Right forelimb (tissue), 1 donor: ENCODE data around the gene FAM149B1.
"Not testable (repeated sequence)": the region's sequence is repeated elsewhere in the genome, so short reads cannot be mapped to it uniquely, and the experiment has no call there.

ENCODE experiments used
- DNase-seq: peaks from one replicate; pipeline ENCODE4 v3.0.0-alpha.2; 2018

The FAM149B1 gene

DNA sequence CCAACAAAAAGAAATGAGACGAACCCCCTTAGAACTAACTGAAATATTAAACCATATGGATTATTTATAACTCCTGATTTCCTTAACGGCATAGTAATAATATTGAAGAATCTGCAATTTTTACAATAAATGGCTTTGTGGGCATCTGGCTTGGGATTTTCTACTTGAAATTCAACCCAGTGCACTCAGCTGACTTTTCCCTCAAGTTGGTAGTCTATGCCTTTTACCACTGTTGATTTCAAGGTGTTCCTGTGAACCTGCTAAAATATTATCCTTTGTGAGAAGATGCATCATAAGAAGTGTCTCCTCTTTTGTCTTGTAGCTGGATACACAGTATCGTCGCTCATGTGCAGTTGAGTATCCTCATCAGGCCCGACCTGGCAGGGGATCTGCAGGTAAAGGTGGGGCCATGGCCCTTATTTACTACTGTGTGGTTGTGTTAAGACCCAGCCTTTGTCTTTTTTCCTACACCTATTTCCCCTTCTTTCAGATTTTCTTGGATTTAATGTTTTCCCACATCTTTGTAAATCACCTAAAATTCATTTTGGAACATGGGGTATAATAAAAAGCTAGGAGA lies 71.2 kb downstream of the FAM149B1 start:
- no peak for DNase-seq

DNA sequence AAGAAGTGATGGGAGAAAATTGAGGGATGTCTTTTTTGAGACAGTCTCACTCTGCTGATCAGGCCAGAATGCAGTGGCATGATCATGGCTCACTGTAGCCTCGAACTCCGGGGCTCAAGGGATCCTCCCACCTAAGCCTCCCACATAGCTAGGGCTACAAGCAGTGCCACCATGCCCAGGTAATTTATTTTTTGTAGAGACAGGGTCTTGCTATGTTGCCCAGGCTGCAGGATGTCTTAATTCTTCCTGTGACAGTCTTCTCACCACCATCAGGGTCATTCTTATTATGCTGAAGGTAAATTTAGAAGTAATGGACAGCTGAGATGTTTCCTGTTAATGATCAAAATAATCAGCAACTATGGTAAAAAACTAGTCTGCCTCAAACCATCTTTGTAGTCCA lies 72.0 kb downstream of the FAM149B1 start:
- DNase-seq = no peak

DNA sequence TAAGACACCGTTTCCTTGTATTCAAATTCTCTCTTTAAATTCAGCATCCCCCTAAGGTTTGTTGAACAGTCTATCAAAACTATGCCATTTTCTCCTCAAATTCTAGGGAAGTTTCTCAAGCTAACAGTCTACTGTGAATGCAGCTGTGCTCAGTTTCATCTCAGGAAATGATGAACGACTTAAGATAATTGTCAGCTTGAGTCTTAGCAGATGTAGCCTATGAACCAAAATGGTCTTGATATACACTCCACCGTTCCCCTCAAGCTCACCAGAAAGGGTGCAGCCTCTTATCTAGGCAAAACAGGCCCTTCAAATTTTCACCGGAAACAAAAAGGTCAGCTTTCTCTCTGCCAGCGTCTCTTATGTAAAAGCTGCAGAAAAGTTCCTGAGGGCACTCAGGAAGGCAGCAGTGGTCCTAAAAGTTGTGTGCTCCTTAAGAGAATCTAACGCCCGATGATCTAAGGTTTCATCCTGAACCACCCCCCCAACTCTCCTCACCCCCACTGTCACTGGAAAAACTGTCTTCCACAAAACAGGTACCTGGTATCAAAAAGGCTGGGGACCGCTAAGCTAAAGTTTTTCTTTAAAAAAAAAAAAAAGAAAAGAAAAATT lies 77.1 kb downstream of the FAM149B1 start:
- no peak for DNase-seq

DNA sequence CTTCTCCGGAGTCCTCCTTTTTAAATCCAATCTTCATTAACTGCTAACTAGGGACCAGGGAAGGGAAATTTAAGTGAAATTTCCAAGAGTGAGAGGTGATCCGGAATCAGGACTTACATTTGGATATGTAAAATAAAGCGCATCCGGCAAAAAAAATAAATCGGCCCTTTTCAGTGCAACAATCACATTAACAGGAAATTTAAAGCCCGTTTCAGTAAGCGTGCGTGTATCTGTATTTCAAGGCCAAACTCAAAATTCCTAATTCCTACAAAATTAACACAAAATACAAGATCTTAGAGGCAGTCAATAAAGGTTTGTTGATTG lies 78.4 kb downstream of the FAM149B1 start:
- no peak for DNase-seq

DNA sequence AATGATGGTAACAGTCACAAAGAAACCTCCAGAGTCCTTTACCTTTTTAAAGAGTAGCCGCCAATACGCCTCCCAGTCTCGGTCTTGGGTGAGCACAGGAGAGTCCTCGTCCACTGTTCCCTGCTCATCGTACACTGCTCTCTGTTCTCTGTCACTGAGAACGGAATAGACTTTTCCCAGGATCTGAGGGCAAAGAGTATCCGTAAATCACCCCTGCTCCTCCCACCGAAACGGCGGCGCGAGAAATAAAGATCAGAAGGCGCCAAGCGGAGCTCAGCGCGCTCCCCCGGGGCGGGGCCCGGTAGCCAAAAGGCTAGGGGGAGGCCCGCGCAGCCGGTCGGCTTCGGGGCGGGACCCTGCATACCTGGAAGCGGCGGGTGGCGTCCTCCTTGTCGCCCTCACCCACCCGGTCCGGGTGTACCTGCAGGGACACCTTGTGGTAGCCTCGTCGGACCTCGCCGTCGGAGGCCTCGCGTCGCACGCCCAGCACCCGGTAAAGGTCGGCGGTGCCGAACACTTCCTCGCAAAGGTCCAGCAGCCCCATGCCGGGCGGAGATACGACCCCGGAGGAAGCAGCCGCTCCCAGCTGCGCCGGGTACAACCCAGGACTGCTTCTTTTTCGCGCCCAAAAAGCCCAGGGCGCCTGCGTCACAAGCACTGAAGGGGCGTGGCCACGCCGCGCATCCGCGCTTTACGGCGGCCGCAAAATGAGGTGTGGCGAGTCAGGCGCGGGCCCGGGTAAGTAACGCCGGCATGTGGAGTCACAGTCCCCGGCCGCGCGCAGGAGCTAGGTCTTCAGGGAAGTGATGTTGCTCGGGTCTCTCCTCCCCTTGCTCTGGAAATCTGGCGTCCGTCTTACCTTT lies 79.0 kb downstream of the FAM149B1 start, which contains the start of gene DNAJC9:
DNAJC9 (minus strand) TSS at position 610 of the 863 bp plus-strand sequence; CDS start at position 544, 66 bp downstream.
- DNase-seq = peak; percentile 97

DNA sequence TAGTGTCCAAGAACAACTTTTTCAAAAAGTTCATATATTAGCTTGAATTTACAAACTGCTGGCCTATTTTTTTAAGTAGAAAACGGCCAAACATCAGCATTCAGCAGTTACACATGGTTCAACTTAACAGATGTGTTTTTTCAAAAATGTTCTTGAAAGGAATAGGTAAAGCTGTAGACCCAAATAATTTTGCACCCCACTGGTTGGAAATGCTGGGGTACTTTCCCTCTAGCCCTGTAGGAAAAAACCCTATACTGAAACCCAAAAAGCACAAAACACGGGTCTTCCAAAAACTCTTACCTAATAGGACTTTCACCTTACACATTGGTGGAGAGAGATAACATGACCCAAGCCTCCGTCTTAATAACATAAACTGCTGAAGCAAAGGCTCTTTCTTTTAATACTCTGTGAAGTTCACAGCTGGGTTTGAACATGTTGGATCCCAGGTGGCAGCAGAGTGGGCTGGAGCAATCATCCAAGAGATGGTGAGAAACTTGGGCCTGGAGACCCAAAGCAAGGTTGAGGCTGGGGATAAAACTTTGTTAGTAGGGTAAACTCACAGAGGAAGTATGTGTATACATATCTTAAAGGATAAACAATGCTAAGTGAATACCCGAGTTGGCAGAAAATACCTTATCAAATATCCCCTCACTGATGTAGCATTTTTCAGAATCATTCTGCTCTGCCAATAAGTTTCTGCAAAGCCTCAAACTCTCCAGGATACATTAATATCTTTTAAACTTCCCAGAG lies 79.8 kb downstream of the FAM149B1 start:
- no peak for DNase-seq

DNA sequence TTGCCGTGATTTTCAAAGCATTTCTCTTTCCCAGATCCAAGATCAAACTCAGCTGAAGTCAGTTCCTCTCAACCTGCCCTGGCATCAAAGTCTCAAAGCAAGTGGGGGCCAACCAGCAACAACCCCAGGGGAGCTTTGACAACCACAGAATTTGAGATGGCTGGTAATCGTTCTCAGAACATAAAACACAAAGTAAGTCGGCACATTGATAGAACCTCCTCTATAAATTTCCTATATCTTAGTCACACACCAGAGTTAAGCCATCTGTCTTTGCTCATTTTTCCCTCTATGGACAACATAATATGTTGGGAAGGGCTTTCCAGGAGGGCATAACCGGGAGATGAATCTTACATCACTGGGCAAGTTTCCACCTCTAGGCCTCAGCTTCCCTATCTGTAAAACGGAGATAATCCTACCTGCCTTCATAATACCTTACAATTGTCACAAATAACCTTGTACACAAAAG lies 80.4 kb downstream of the FAM149B1 start:
- no peak for DNase-seq

DNA sequence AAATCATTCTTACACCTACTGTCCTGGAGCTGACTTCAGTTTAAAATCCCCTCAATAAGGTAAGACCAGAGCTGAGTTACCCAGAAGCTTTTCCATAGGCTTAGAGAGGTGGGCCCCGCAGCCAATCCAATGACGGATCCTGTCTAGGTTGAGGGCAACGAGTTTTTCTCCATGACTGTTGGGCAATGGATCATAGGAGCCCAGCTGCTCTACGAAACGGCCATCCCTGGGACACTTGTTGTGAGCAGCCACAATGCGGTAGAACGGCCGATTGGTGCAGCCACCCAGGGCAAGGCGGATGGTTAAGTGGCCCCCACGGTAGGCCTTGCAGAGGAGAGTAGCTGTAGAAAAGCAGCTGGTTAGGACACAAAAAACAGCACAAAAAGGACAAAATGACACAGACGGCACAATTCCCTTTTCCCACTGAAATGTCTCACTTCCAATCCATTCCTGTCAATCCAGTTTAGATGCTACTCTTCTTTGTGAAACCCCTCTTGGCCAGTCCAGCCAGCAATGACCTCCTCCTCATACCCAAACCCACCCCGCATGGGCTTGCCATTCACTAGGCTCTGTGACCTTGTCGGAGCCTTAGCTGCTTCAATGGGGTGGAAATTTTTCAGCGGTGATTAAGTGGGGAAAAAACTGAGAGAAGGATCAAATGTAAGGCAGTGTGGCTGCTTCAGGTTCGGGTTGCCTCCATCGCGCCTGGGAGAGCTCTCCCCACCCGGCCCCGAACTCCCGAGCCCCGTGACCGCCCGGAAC lies 83.9 kb downstream of the FAM149B1 start:
- no peak for DNase-seq

DNA sequence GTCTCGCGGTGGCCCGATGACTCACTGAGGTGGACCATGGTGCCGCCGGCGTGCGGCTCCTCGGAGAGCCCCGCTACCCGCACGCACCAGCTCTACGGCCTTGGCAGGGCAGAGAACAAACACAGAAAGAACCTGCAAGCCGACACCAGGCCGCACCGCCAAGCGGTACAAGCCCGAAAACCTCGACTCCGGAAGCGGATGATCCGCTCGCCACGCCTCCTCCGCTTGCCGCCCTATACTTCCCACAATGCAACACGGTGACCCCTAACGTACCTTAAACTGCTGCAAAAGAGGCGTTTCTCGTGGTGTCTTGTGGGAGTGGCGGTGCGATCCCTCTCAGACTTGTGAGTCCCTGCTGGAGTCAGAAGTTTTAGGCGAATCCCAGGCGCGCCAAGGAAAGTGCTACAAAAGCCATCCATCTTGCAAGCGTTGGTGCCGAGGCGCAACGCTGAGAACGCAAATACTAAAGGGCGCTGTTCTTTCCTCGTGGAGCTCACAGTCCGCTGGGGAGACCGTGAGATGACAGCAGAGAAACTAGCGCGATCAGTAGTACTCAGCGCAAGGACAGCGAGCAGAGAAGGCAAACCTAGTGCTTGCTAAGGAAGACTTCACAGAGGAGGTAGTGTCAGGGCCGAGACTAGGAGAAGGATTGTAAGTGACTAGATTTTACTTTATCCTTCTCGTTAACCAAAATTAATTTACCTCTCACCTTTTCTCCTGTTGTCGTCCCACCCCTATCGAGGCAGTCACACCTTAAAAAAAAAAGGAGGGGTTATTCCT lies 84.7 kb downstream of the FAM149B1 start, which contains the start of gene MRPS16:
MRPS16 (minus strand) TSS at position 200 of the 780 bp plus-strand sequence; CDS start at position 38, 162 bp downstream.
- DNase-seq = peak; percentile 94

DNA sequence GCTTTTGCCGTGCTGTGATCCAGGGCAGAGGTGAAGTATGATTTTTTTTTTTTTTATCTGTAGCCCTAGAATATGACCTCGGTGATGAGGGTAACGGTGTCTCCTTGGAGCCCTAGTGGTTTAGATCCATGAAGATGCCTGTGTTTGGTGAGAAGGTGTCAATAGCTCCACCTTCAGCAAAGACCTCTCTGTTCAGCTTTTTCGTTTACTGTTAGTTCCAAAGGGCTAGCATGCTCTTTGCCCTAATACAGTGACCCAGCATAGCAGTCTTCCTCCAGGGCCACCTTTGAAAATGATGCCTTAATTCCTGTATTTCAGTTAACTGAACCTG lies 85.3 kb downstream of the FAM149B1 start:
- DNase-seq = no peak

DNA sequence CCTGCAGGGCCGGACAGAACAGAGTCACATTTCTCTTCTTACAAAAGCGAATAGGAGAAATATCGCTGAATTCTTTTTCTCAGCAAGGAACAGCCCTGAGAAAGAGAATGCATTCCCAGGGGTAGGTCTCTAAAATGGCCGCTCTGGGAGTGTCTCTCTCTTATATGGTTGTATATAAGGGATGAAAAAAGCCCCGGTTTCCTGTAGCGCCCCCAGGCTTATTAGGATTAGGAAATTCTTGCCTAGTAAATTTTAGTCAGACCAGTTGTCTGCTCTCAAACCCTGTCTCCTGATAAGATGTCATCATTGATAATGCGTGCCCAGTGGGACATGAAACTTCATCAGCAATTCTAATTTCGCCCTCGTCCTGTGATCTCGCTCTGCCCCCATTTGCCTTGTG lies 90.7 kb downstream of the FAM149B1 start:
- not testable (repeated sequence) for DNase-seq

DNA sequence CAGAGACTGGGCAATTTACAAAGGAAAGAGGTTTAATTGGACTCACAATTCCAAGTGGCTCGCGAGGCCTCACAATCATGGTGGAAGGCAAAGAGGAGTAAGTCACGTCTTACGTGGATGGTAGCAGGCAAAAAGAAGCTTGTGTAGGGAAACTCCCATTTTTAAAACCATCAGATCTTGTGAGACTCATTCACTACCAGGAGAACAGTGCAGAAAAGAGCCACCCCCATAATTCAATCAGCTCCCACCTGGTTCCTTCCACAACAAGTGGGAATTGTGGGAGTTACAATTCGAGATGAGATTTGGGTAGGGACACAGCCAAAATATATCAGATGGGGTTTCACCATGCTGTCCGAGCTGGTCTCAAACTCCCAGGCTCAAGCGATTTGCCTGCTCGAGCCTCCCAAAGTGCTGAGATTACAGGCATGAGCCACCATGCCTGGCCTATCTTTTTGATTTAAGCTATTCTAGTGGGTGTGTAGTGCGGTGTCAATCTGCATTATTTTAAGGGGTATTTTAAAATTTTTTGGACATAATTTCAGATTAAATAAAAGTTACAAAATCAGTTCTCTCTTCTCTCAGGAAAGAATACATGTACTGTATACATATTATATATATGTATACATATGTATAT lies 93.6 kb downstream of the FAM149B1 start:
- DNase-seq = no peak

DNA sequence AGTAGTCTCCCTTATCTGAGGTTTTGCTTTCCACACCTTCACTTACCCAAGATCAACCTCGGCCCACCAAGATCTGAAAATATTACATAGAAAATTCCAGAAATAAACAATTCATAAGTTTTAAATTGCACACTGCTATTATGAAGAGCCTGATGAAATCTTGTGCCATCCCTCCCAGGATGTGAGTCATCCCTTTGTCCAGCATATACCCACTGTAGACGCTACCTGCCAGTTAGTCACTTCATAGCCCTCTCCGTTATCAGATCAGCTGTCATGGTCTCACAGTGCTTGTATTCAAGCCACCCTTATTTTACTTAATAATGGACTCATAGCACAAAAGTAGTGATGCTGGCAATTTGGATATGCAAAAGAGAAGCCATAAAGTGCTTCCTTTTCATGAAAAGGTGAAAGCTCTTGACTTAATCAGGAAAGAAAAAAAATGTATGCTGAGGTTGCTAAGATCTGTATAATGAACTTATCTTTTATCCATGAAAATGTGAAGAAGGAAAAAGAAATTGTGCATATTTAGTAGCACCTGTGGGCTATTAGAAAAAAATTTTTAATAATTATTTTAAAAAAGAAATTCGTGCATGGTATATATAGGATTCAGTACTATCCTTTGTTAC lies 94.3 kb downstream of the FAM149B1 start:
- no peak for DNase-seq

DNA sequence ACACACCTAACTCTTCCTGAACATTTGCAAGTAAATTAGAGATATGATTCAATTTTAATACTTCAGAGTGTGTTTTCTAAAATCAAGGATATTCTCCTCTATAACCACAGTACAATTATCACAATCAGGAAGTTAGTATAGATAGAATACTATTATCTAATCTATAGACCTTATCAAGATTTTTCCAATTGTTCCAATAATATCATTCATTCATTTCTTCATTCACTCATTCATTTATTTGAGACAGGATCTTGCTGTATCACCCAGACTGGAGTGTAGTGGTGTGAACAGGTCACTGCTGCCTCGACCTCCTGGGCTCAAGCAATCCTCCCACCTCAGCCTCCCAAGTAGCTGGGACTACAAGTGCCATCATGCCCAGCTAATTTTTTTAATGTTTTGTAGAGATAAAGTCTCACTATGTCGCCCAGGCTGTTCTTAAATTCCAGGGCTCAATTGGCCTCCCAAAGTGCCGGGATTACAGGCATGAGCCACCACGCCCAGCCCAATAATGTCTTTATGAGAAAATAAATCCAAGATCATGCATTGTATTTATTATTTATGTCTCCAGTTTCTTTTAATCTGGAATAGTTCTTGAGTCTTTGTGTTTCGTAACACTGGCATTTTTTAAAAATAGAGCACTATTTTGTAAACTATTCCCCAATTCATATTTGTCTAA lies 95.1 kb downstream of the FAM149B1 start:
- no peak for DNase-seq

DNA sequence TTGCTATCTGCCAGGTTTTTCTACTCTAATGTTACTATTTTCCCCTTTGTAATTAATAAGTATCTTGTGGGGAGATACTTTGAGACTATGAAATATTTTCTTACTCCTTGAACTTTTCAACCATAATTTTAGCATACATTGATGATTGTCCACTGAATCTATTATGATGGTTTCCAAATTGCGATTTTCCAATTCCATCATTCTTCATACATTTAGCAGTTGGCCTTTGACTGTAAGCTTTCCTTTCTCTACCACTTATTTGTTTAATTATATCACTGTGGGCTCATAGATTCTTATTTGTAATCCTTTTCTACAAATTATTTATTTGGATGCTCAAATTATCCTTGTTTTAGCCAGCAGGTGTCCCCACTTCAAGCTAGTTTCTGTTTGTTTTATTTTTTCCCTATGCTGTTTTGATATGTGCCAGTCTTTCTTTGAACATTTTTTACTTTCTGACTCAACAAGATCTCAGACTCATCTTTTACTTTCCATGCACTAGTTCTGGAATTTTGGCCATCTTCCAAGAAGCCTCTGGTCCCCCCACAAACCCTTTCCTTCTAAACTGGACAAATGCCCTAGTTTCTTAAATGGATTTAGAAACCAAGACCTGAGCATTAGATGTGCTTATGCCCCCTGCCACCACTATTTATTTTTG lies 95.9 kb downstream of the FAM149B1 start:
- DNase-seq = no peak

DNA sequence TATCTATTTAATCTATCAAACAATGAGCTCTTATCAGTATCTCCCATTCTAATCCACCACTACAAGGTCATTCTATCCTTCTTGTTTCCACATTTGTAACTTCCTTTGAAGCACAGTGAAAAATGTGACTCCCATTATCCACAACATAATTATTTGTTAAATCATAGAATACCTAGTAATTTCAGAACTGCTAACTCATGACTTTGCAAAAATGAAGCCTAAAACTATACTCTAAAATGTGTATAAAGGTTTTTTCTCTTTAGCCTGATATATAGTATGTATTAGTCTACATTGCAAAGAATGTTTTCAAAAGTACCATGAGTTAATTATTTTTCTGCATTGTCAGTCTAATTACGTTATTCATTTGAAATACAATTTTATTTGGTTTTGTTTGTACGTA lies 96.5 kb downstream of the FAM149B1 start:
- no peak for DNase-seq

DNA sequence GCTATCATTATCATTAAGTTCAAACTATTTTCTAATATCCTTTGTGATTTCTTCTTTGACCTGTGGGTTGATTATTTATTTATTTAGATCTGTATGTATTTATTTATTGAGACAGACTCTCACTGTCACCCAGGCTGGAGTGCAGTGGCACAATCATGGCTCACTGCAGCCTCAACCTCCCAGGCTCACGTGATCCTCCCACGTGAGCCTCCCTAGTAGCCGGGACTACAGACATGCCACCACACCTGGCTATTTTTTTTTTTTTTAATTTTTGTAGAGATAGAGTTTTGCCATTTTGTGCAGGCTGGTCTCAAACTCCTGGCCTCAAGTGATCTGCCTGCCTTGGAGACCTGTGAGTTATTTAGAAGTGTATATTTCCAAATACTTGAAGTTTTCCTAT lies 113.2 kb downstream of the FAM149B1 start:
- DNase-seq = no peak

DNA sequence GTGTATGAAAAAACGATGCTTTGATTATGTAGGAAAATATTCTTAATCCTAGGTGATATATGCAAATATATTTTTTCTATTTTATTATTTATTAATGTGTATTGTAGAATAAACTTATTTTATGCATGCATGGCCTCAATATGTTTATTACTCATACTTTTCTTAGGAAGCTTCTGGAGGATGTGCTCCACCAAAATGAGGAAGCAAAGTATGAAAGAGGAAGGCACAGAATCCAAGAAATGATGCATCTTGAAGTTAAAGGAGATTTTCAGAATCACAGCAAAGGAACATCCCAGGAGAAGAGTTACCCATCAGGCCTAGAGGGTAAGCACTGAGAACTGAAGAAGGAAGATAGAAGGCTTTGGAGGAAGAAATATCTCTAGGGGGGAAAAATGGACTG lies 119.5 kb downstream of the FAM149B1 start:
- no peak for DNase-seq

DNA sequence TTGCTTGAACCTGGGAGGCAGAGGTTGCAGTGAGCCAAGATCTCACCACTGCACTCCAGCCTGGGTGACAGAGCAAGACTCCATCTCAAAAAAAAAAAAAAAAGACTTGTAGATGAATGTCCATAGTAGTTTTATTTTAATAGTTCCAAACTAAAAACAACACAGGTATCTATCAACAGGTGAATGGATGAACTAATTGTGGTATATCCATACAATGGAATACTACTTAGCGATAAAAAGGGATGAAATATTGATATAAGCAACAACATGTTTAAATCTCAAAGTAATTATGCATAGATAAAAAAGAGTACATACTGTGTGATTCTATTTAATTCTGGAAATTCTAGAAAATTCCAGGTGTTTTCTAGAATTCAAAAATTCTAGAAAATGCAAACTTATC lies 122.0 kb downstream of the FAM149B1 start:
- DNase-seq = no peak

DNA sequence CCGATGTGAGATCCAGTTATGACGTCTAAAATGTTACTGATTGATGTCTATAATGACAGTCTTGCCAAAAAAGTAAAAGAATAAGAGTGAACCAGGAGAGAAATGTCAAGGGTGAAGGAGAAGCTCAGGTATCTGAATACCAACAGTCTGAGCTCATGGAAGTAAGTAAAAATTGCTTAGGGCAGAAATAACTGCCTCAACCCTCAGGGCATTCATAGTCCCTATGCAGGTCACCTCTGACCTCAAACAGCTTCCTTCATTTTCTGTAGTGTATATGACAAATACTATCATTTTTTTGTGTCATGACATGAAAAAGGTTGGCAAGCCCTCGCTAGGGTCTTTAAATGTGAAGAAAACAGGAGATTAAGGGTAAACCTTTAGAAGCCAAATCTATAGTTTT lies 125.5 kb downstream of the FAM149B1 start:
- DNase-seq = no peak
